Endothelial cell of umbilical vein (primary cell): ENCODE results near the gene TMEM252. TPM values are rescaled to one million over a fixed set of nuclear protein-coding genes. Genes with fewer than 3 reads are reported as not detected.

Experiments used
- BruUV-seq: library from RNA; stranded (reverse); fragments of 400-500 nt; replicated peaks from 2 replicates; lab custom pipeline; 2021; lab: Mats Ljungman, UMichigan
- CTCF ChIA-PET: fragments of 300-600, 350-600 bp; sonication (Branson Sonifier 250); formaldehyde crosslinking; loops from one replicate; lab custom pipeline; 2021; ENCODE audit warnings: antibody characterized with exemption, inconsistent platforms; lab: Charles Lee
- POLR2A ChIA-PET: fragments of 300-600, 350-600 bp; sonication (Branson Sonifier 250); formaldehyde crosslinking; loops from one replicate; lab custom pipeline; 2021; ENCODE audit warnings: antibody characterized with exemption, inconsistent platforms; lab: Charles Lee
- DNase-seq: peaks from one replicate; pipeline ENCODE4 v3.0.0-alpha.2; 2011; ENCODE audit warnings: low read depth, low spot score
- FAIRE-seq: peaks from 2 replicates; lab custom pipeline; 2011; peaks lifted over from hg19 to GRCh38; lab: Jason Lieb, UNC
- H2AFZ ChIP-seq: 2 replicates; pipeline ENCODE4 v1.6.0; 2012; ENCODE audit warnings: low read depth, low read length, control low read depth, inconsistent platforms
- H3K27ac ChIP-seq: 2 replicates; pipeline ENCODE4 v1.5.1; 2011; ENCODE audit warnings: low read depth, mild to moderate bottlenecking, control low read depth, low read length, moderate library complexity; ENCODE audit not compliant: insufficient read depth
- H3K27me3 ChIP-seq, 2 experiments: 2 replicates each; pipeline versions ENCODE4 v1.6.0 to v1.6.1; 2011; ENCODE audit warnings: low read length in 2 of 2, mixed read lengths in 1 of 2; ENCODE audit not compliant: control insufficient read depth in 2 of 2, insufficient read depth in 2 of 2
- H3K36me3 ChIP-seq, 2 experiments: 2 replicates in 1 of 2; 3 replicates in 1 of 2; pipeline ENCODE4 v1.5.1; 2011; ENCODE audit warnings: low read length in 2 of 2, mild to moderate bottlenecking in 1 of 2, moderate library complexity in 1 of 2; ENCODE audit not compliant: control insufficient read depth in 2 of 2, insufficient read depth in 2 of 2; ENCODE audit errors: extremely low read depth in 1 of 2
- H3K4me1 ChIP-seq: 3 replicates; pipeline ENCODE4 v1.5.1; 2011; ENCODE audit warnings: mild to moderate bottlenecking, low read length; ENCODE audit not compliant: control insufficient read depth, insufficient read depth; ENCODE audit errors: extremely low read depth
- H3K4me2 ChIP-seq: 2 replicates; pipeline ENCODE4 v1.6.1; 2011; ENCODE audit warnings: low read length, control low read depth, mixed read lengths; ENCODE audit not compliant: insufficient read depth
- H3K4me3 ChIP-seq, 3 experiments: fragments of 200-600 bp in 1 of 3; sonication (generic), shearing (Covaris generic) in 1 of 3; replicated peaks in 1 of 3; 2 replicates each; pipeline ENCODE4 v1.5.1; 2011 to 2016; ENCODE audit warnings: control low read depth in 3 of 3, low read length in 3 of 3, mild to moderate bottlenecking in 2 of 3, inconsistent platforms in 1 of 3, low read depth in 1 of 3, moderate library complexity in 1 of 3; ENCODE audit not compliant: insufficient read depth in 1 of 3
- H3K79me2 ChIP-seq: 2 replicates; pipeline ENCODE4 v1.6.0; 2012; ENCODE audit warnings: low read length, inconsistent platforms; ENCODE audit not compliant: control insufficient read depth, insufficient read depth
- H3K9ac ChIP-seq: replicated peaks from 2 replicates; pipeline ENCODE3; 2011; ENCODE audit warnings: low read length, control low read depth; ENCODE audit not compliant: insufficient read depth; ENCODE audit errors: extremely low read depth
- H3K9me1 ChIP-seq: replicated peaks from 3 replicates; pipeline ENCODE4 v1.6.0; 2011; ENCODE audit warnings: mild to moderate bottlenecking, low read length; ENCODE audit not compliant: control insufficient read depth, insufficient read depth; ENCODE audit errors: extremely low read depth
- H3K9me3 ChIP-seq: replicated peaks from 2 replicates; pipeline ENCODE4 v1.5.1; 2012; ENCODE audit warnings: low read length, inconsistent platforms; ENCODE audit not compliant: control insufficient read depth, insufficient read depth
- H4K20me1 ChIP-seq: replicated peaks from 2 replicates; pipeline ENCODE3; 2011; ENCODE audit warnings: mild to moderate bottlenecking, low read length; ENCODE audit not compliant: control insufficient read depth, insufficient read depth; ENCODE audit errors: extremely low read depth
- CTCF ChIP-seq, 2 donors: IDR thresholded peaks; 1 replicate in 1 of 2; 2 replicates in 1 of 2; pipeline ENCODE4 v1.5.1; 2011; ENCODE audit warnings: low read length in 2 of 2, mild to moderate bottlenecking in 2 of 2, moderate library complexity in 2 of 2, control low read depth in 1 of 2, inconsistent platforms in 1 of 2, low read depth in 1 of 2; ENCODE audit not compliant: insufficient read depth in 1 of 2; ENCODE audit errors: extremely low read depth in 1 of 2
- EZH2 ChIP-seq: IDR thresholded peaks from 2 replicates; pipeline ENCODE4 v1.6.1; 2012; ENCODE audit warnings: borderline replicate concordance, low read depth, mild to moderate bottlenecking, moderate library complexity, low read length, inconsistent platforms; ENCODE audit not compliant: severe bottlenecking
- FOS ChIP-seq: IDR thresholded peaks from 2 replicates; pipeline ENCODE4 v1.6.1; 2011; ENCODE audit warnings: mild to moderate bottlenecking, low read length, moderate library complexity, borderline replicate concordance; ENCODE audit not compliant: insufficient read depth
- GATA2 ChIP-seq: IDR thresholded peaks from 2 replicates; pipeline ENCODE4 v1.7.0; 2011; ENCODE audit warnings: low read depth, mild to moderate bottlenecking, moderate library complexity, mixed read lengths, low read length; ENCODE audit not compliant: insufficient read length, insufficient read depth
- JUN ChIP-seq: IDR thresholded peaks from 2 replicates; pipeline ENCODE4 v1.6.1; 2011; ENCODE audit warnings: borderline replicate concordance, low read depth; ENCODE audit not compliant: insufficient read length, insufficient read depth
- POLR2AphosphoS5 ChIP-seq: IDR thresholded peaks from 2 replicates; pipeline ENCODE4 v1.6.1; 2012; ENCODE audit warnings: low read depth, mild to moderate bottlenecking, control low read depth, low read length, moderate library complexity; ENCODE audit not compliant: insufficient read depth
- dilution Hi-C: fragments of 300-500 bp; cut with MboI; formaldehyde crosslinking; loops from one replicate; pipeline ENCODE4 v1.15.0; 2019; ENCODE audit warnings: low sequenced_read_pairs; ENCODE audit not compliant: extremely low pct_ligation_motif_present
- intact Hi-C: fragments of 100-400 bp; cut with micrococcal nuclease; formaldehyde crosslinking; loops from one replicate; pipeline ENCODE4 v1.10.0; 2022
- polyA plus RNA-seq, 4 experiments: library from polyadenylated mRNA; depleted of rRNA in 3 of 4; stranded (reverse) in 3 of 4; unstranded in 1 of 4; fragments of >200 nt; gene quantifications; 2 replicates each; pipeline versions ENCODE4 v1.2.1 to v1.2.3, GENCODE V29; 2011 to 2012; ENCODE audit warnings: missing spikeins in 1 of 4
- total RNA-seq: library from RNA; stranded (reverse); gene quantifications from 2 replicates; pipeline ENCODE4 v1.2.3, GENCODE V29; 2021

TMEM252 gene
- total and polyA plus RNA-seq, 2 donors (not counting 3 experiments of a cell fraction or from before 2014, with no cell fraction given): not detected

- H3K9me3 ChIP-seq: no peaks in the 10 kb centered on the region
- TF ChIP-seq GATA2 (no peak), FOS (no peak), EZH2 (no peak), JUN (no peak), CTCF (IDR thresholded peaks at IDR 0.05; ENCODE audit: extremely low read depth in 1 of 2, insufficient read depth in 1 of 2, low read depth in 1 of 2, low read length in 2 of 2) (no peak), POLR2AphosphoS5 (no peak)
- no peak overlapping the region for H3K4me3 ChIP-seq
- H3K4me2 ChIP-seq: no peak overlapping the region
- intact Hi-C loops (no loop called here), dilution Hi-C loops (no loop called here)
- FAIRE-seq: no peak
- BruUV-seq: no TSS peak
- no peaks in the 10 kb centered on the region for H3K4me1 ChIP-seq
- H3K79me2 ChIP-seq: no peaks in the 10 kb centered on the region
- no peak overlapping the region for H3K27ac ChIP-seq
- H2AFZ ChIP-seq: no peak overlapping the region
- H3K9ac ChIP-seq: no peak overlapping the region
- no peaks in the 10 kb centered on the region for H3K27me3 ChIP-seq
- CTCF ChIA-PET: no interaction called here
- H4K20me1 ChIP-seq: no peaks in the 10 kb centered on the region
- no peaks in the 10 kb centered on the region for H3K36me3 ChIP-seq
- H3K9me1 ChIP-seq: no peaks in the 10 kb centered on the region
- DNase-seq: no peak
- POLR2A ChIA-PET: no interaction called here
Observed at GRCh38 chr9:68502279-68502678, 38.4 kb downstream of the TMEM252 start.
